HG03571 (cell line): ENCODE data around the gene NEDD4.
"Not testable (repeated sequence)": the region's sequence is repeated elsewhere in the genome, so short reads cannot be mapped to it uniquely, and the experiment has no call there.

Source experiments
- ATAC-seq: cut with Tn5 transposase; IDR thresholded peaks from one replicate; pipeline ENCODE4 v1.9.1; 2021; ENCODE audit not compliant: unreplicated experiment

Gene NEDD4

GRCh38 chr15:55959744-55960447, 33.5 kb downstream of the NEDD4 start:
- no peak for ATAC-seq

- no peak for ATAC-seq
Measured at GRCh38 chr15:55958349-55958748, 35.1 kb downstream of the NEDD4 start.

GRCh38 chr15:55954862-55955605, 38.4 kb downstream of the NEDD4 start:
- no peak for ATAC-seq

- ATAC-seq, result not testable (repeated sequence)
Measured at GRCh38 chr15:55952501-55953274, 40.7 kb downstream of the NEDD4 start.

GRCh38 chr15:55944606-55945005, 48.8 kb downstream of the NEDD4 start:
- ATAC-seq, result not testable (repeated sequence)

- no peak for ATAC-seq
Measured at GRCh38 chr15:55942332-55942731, 51.1 kb downstream of the NEDD4 start.

- no peak for ATAC-seq
Measured at GRCh38 chr15:55937040-55937439, 56.4 kb downstream of the NEDD4 start.

GRCh38 chr15:55928955-55929354, 64.5 kb downstream of the NEDD4 start:
- ATAC-seq, result no peak

- no peak for ATAC-seq
Measured at GRCh38 chr15:55921744-55922143, 71.7 kb downstream of the NEDD4 start.

- ATAC-seq, result no peak
Measured at GRCh38 chr15:55917881-55918296, 75.5 kb downstream of the NEDD4 start.

GRCh38 chr15:55916666-55917409, 76.6 kb downstream of the NEDD4 start:
- no peak for ATAC-seq

- no peak for ATAC-seq
Measured at GRCh38 chr15:55915876-55916567, 77.4 kb downstream of the NEDD4 start.

GRCh38 chr15:55915221-55915620, 78.2 kb downstream of the NEDD4 start:
- ATAC-seq, result no peak

- no peak for ATAC-seq
Measured at GRCh38 chr15:55914446-55914845, 79.0 kb downstream of the NEDD4 start.

GRCh38 chr15:55912982-55913381, 80.4 kb downstream of the NEDD4 start:
- no peak for ATAC-seq

GRCh38 chr15:55909036-55909811, 84.2 kb downstream of the NEDD4 start:
- no peak for ATAC-seq

GRCh38 chr15:55907797-55908196, 85.6 kb downstream of the NEDD4 start:
- no peak for ATAC-seq

GRCh38 chr15:55902981-55903380, 90.4 kb downstream of the NEDD4 start:
- no peak for ATAC-seq

- no peak for ATAC-seq
Measured at GRCh38 chr15:55900019-55900418, 93.4 kb downstream of the NEDD4 start.

GRCh38 chr15:55899537-55899936, 93.9 kb downstream of the NEDD4 start:
- ATAC-seq, result no peak
